Measurements from ENCODE around the gene ATL3.
"Not testable (repeated sequence)": the region's sequence is repeated elsewhere in the genome, so short reads cannot be mapped to it uniquely, and the experiment has no call there.

Gene ATL3

GRCh38 chr11:63619967-63620366 is 51.2 kb downstream of the ATL3 start:
- DNase-seq = no peak

GRCh38 chr11:63617686-63618085 is 53.5 kb downstream of the ATL3 start:
- not testable (repeated sequence) for DNase-seq

GRCh38 chr11:63616953-63617352 is 54.2 kb downstream of the ATL3 start:
- no peak for DNase-seq

- DNase-seq = peak in 3 of 5 experiments; percentile 16 to 48 (median 18)
Measured at GRCh38 chr11:63614136-63614671, 57.0 kb downstream of the ATL3 start, which contains the start of gene PLAAT3. PLAAT3 (minus strand) TSS chr11:63614433; CDS start chr11:63614014, 419 bp downstream.

GRCh38 chr11:63613517-63614135 is 57.5 kb downstream of the ATL3 start:
- peak in 3 of 5 experiments; percentile 18 to 56 (median 37) for DNase-seq

- no peak for DNase-seq
Measured at GRCh38 chr11:63612181-63612580, 59.0 kb downstream of the ATL3 start.

- DNase-seq = no peak
Measured at GRCh38 chr11:63611395-63611747, 59.8 kb downstream of the ATL3 start.

GRCh38 chr11:63610604-63611394 is 60.4 kb downstream of the ATL3 start:
- DNase-seq = no peak

GRCh38 chr11:63609971-63610580 is 61.1 kb downstream of the ATL3 start:
- DNase-seq = no peak

GRCh38 chr11:63609536-63609935 is 61.6 kb downstream of the ATL3 start:
- no peak for DNase-seq

- no peak for DNase-seq
Measured at GRCh38 chr11:63608353-63609345, 62.5 kb downstream of the ATL3 start.

- DNase-seq = no peak
Measured at GRCh38 chr11:63603180-63603518, 68.0 kb downstream of the ATL3 start.

- DNase-seq = not testable (repeated sequence)
Measured at GRCh38 chr11:63602290-63603179, 68.6 kb downstream of the ATL3 start.

GRCh38 chr11:63599211-63600122 is 71.7 kb downstream of the ATL3 start:
- DNase-seq = no peak

GRCh38 chr11:63598556-63598955 is 72.6 kb downstream of the ATL3 start:
- no peak for DNase-seq

GRCh38 chr11:63595296-63595695 is 75.9 kb downstream of the ATL3 start:
- DNase-seq = no peak

- DNase-seq = peak in 1 of 5 experiments; percentile 14
Measured at GRCh38 chr11:63592975-63593395, 78.2 kb downstream of the ATL3 start.

GRCh38 chr11:63590024-63590788 is 81.0 kb downstream of the ATL3 start:
- DNase-seq = no peak

GRCh38 chr11:63589000-63589399 is 82.2 kb downstream of the ATL3 start:
- DNase-seq = no peak
